Measurements from ENCODE around the gene SEC16A. TPM values are rescaled to one million over a fixed set of nuclear protein-coding genes. Genes with fewer than 3 reads are reported as not detected.
A peak's percentile ranks its signal among the peaks of the same experiment; 100 is the strongest.

SEC16A gene, protein sequence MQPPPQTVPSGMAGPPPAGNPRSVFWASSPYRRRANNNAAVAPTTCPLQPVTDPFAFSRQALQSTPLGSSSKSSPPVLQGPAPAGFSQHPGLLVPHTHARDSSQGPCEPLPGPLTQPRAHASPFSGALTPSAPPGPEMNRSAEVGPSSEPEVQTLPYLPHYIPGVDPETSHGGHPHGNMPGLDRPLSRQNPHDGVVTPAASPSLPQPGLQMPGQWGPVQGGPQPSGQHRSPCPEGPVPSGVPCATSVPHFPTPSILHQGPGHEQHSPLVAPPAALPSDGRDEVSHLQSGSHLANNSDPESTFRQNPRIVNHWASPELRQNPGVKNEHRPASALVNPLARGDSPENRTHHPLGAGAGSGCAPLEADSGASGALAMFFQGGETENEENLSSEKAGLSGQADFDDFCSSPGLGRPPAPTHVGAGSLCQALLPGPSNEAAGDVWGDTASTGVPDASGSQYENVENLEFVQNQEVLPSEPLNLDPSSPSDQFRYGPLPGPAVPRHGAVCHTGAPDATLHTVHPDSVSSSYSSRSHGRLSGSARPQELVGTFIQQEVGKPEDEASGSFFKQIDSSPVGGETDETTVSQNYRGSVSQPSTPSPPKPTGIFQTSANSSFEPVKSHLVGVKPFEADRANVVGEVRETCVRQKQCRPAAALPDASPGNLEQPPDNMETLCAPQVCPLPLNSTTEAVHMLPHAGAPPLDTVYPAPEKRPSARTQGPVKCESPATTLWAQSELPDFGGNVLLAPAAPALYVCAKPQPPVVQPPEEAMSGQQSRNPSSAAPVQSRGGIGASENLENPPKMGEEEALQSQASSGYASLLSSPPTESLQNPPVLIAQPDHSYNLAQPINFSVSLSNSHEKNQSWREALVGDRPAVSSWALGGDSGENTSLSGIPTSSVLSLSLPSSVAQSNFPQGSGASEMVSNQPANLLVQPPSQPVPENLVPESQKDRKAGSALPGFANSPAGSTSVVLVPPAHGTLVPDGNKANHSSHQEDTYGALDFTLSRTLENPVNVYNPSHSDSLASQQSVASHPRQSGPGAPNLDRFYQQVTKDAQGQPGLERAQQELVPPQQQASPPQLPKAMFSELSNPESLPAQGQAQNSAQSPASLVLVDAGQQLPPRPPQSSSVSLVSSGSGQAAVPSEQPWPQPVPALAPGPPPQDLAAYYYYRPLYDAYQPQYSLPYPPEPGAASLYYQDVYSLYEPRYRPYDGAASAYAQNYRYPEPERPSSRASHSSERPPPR (N-terminal part only)
- total RNA-seq, result 52.2 TPM

DNA sequence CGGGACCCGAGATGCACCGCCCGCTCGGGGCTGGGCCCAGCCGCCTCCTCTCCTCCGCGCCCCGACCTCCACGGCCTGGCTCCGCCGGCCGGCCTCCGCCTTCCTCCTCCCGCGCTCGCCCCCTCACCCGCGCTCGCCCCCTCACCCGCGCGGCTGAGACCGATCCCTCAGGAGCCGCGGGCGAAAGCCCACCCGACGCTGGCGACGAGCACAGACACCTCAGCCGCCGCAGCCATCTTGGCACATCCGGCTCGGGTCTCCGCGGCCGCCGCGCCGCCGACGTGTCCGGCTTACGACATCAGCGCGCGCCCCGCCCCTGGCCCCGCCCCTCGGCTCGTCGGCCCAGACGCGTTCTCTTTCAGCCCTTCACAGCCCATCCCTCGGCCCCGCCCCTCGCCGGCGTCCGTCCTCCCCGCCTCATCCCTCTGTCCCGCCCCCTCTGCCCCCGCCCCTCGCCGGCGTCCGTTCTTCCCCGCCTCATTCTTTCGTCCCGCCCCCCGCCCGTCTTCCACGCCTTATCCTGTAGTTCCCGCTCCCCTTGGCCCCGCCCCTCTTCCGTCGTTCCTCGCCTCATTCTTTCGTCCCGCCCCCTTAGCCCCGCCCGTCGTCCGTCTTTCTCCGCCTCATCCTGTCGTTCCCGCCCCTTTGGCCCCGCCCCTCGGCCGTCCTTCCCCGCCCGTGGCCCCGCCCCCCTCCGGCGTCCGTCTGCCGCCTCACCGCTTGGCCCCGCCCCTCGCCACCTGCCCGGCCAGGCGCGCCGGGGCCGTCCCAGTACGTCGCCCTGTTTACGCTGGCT is at the start of gene SEC16A:
Gene SEC16A, minus strand, starts transcription at position 248 of the 796 bp plus-strand sequence. CDS start 5,425 bp downstream, outside the sequence.
- DNase-seq (ENCODE audit: low spot score), result peak; percentile 100
- ATAC-seq, result peak; percentile 91
- intact Hi-C loops (cut with DNase I), result no loop called here

DNA sequence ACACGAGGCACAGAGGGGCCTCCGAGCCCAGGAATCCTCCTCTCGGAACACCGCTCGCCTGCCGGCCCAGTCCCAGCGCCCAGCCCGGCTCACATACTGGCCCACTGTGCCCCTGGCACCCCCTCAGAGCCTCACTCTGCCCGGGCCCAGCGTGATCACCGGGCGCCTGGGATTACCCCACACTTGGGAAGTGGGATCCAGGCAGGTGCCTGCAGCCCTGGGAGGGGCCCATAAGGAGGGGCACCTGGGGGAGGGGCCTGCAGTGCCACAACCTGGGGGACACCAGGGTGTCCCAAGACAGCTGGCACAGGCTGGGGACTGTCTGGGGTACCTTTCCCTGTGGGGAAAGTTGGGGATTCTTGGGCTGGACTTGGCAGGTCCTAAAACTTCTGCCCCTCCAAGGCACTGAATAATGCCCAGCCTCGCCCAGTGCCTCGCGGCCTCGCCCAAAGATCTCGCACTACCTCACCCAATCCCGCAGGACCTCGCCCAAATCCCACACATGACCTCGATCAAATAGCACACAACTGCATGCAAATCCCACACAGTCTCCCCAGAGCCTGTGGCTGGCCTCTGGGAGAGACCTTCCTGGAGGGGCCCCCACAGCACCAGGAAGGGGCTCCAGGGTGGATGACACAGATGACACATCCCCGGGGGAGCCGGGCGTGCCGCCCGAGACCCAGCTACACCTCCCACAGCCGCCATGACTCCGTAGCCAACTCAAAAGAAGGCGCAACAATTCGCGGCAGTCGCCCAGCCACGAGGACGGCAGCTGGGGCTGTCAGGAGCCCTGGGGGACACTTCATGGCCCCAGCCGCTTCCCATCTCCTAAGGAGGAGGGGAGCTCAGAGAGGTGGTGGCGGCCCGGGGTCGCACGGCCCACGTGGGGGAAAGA is 49.3 kb upstream of the SEC16A start:
- no peak for DNase-seq (ENCODE audit: low spot score)
- ATAC-seq, result no peak
- intact Hi-C loops (cut with DNase I), result no loop called here

DNA sequence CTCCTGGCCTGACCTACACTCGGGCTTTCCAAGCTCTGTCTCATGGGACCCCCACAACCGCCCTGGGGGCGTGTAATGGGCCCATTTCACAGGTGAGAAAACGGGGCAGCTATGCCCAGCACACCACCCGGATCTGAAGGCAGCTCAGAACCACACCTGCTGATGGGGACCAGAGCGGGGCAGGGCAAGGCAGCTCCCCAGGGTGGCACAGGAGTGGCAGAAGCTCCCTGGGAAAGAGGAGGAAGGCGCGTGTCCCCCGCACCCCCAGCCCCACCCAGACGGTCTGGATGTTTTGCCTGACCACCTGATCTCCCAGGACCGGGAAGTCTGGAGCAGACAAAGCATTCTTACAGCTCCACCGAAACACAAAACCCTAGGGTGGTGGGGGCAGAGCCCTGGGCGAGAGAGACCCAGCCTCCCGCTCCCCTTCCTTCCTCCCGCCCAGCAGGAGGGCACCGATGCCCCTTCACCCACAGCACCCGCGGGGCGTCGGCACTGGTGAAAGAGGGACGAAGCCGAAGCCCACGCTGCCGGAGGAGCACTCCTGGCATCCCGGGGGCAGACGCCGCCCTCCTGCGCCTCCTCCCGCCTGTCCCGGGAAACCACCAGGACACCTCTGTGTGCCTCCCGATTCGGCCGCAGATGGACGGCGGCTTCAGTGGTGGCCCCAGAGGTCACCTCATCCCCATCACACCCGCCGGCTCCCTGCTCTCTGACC is 48.5 kb upstream of the SEC16A start:
- ATAC-seq (no peak), DNase-seq (ENCODE audit: low spot score) (no peak)
- intact Hi-C loops (cut with DNase I), result no loop called here

DNA sequence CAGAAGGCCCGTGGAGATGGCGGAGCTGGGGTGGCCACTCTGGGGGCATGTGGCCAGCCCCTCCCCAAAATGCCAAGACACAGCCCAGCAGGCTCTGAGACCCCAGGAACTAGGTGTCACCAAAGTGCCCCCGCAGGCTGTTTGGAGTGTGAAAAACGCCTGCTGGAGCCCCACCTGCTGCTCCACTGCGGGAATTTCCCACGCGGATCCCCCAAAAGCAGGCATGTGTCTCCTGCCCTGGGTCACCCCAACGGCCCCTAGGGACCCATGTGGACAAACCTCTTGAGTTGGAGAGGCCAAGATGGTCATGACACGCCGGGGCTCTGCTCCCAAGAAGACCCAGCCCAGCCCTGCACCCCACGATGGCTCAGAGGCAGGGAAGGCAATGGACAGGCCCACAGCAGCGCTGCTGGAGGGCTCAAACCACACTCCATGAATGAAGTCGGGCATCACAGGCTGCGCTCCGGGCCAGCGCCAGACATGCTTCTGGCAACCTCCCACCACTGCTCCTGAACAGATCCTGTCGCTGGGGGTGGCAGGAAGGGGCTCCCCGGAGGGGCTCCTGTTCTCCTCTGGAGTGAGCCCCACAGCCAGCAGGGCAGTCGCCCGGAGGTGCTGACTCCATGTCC is 47.7 kb upstream of the SEC16A start:
- DNase-seq (ENCODE audit: low spot score), result no peak
- intact Hi-C loops (cut with DNase I), result no loop called here
- no peak for ATAC-seq

DNA sequence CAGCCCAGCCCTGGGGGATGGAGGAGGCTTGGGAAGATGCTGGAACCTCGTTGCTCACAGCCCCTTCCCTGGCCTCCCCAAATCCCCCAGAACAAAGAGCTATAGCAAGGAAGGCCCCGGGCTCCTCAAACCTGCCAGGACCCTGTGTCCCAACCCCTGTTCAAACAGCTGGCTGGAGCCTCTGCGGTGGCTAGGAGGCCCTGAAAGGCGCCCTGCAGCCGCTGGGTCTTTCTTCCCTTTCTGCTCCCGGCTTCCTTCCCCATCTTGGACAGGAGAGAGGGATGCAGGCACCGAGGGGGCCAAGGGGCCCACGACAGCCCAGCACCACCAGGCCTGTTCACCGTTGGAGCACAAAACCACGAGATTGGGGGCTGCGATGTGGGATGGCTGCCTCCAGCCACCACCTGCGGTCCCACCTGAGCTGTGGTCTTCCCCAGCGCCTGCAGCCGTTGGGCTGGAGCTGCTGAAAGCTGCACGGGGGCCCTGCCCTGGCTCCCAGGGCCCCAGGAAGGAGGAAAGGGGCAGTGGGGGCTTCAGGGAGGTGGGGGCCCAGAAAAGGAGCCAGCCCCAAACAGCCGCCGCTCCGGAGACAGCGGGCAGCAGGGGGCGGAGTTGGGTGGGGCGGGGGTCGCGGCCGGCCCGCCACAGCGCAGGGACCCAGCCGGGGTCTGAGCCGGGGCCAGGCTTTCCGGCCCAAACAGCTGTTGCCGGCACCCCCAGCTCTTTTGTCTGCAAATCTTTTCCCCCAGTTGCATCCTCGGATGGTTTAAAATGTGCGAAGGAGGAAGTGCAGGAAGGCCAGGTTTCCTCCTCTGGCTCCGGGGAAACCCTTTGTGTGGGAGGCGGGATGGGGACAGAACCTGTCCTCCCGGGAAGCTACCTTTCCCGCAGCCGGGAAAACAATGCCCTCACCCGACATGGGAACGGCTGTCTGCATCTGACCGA is 46.9 kb upstream of the SEC16A start:
- no peak for DNase-seq (ENCODE audit: low spot score)

DNA sequence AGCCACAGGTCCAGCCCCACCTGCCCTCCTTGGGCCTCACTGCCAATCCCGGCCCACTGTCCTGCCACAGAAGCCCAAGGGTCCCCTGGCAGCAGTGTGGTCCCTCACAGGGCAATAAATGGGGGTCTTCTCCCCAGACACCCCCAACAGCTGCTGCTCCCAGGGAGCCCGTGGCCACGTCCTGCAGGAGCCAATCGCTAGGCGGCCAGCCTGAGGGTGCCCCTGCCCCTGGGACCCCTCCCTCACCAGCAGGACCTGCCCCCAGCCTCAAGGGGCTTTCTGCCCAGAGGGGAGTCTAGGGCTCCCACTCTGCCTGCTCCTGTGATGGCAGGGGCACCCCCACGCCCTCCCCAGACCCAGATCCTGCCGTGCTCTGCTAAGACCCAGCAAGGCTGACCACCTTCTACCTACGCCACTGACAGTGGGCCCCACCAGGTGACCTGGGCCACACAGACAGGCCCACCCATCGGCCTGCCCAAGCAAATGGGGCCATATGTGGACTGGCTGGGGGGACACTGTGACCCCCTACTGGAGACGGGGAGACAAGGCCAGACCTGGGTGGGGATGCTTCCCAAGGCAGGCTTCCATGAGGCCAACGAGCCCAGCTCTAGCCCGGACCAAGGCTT is 46.0 kb upstream of the SEC16A start:
- DNase-seq (ENCODE audit: low spot score), result no peak
- intact Hi-C loops (cut with DNase I), result no loop called here
- ATAC-seq, result no peak

More for the DNA sequence above, 46.9 kb upstream of the SEC16A start:
- ATAC-seq, result no peak
- intact Hi-C loops (cut with DNase I), result no loop called here

DNA sequence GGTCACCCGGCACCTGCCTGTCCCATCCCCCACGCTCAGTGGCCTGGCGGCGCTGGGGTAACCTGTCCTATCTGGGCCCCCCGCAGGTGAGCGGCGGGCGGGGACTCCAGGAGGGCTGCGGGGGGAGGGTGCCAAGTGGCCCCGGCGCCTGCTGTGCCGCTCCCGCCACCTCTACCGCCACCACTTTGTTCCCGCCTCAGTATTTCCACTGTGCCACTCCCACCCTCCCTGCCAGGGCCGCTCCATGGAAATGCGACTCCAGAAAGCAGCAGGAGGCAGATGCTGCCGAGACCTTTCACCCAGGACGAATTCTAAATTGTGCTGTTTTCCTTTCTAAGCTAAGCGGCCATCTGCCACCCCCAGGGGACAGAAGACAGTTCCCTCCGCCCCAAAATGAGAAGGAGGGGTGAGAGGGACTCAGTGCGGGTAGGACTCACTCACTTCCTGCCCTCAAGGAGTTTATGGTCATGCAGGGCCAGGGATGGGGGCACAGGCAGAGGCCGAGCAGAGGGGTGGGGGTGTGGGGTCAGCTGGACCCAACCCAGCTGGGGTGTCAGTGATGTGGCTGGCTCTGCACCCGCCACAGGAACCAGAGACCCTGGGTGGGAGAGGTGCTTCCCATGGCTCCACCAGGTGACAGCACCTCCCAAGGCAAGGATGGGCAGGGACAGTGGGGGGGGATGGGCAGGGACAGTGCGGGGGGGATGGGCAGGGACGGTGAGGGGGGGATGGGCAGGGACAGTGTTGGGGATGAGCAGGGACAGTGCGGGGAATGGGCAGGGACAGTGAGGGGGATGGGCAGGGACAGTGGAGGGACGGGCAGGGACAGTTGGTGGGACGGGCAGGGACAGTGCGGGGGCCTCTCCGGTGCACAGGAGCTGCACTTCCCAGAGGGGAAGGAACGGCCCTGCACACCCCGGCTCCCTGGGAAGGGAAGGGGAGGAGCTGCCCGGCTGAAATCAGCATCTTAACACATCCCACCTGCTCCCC is 45.2 kb upstream of the SEC16A start:
- intact Hi-C loops (cut with DNase I), result no loop called here
- ATAC-seq, result no peak
- no peak for DNase-seq (ENCODE audit: low spot score)

DNA sequence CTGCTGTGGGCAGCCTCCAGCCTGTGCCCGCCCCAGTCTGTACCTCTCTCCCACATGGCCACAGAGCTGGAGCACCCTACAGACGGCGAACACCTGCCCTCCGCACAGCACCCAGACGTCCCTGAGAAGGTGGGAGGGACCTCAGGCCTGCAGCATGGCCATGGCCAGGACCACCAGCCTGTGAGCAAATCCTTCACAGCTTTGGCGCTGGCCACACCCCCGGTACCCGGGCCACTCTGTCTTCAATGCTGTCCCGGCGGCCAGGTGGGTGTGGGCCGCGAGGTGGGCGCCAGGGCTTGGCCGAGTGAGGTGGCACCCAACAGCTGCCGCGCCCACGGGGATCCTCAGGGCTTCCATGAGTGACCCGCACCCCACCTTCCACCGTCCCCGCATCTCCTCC is 44.3 kb upstream of the SEC16A start:
- DNase-seq (ENCODE audit: low spot score), result no peak
- no peak for ATAC-seq
- intact Hi-C loops (cut with DNase I), result no loop called here

DNA sequence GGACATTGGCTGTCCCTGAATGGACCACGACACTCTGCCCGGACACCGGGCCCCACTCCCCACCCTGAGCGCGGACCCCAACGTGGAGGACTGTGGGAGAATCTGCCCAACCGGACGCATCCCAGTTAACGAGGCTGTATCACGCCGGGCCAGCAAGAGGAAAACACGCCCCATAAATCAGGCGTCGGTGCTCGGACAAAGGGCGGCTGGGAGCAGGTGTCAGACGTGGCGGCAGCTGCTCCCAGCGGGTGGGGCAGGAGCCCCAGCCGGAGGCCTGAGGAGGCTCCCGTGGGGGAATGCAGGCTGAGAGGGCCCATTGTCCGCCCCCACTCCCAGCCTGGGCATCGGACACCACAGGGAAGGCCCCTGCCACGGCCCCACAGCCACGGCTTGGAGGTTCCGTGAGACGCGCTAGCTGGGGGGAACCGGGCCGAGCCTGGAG is 43.8 kb upstream of the SEC16A start:
- DNase-seq (ENCODE audit: low spot score) (no peak), ATAC-seq (peak; percentile 47)
- intact Hi-C loops (cut with DNase I), result no loop called here

DNA sequence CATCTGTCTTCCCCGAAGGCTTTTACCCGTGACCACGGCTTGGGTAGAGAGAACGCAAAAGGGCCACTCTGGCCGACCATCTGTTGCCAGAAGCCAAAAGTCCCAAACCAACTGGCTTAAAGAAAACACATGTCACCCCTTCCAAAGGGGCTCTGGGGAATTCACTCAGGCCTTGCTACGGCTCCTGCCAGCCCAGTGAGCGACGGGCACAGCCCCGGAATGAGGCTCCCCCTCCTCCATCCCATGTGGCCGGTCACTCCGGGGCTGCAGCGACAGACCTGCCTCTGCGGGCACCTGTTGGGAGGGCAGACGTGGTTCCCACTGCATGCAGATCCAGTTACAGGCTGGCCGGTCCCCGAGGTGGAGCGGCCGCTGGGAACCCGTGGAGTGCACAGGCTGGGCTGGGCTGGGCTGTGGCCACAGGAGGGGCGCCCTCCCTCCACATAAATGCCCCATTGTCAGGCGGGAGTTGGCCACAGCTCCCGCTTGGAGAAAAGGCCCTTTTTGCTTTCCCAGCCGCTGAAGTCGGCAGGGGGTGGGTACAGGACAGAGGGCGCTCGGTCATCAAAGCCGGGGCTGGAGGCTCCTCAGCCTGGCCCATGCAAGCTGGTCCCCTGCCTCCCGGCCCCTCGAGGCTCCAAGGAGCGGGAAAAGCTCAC is 43.1 kb upstream of the SEC16A start:
- ATAC-seq (peak; percentile 69), DNase-seq (ENCODE audit: low spot score) (no peak)
- intact Hi-C loops (cut with DNase I), result no loop called here

DNA sequence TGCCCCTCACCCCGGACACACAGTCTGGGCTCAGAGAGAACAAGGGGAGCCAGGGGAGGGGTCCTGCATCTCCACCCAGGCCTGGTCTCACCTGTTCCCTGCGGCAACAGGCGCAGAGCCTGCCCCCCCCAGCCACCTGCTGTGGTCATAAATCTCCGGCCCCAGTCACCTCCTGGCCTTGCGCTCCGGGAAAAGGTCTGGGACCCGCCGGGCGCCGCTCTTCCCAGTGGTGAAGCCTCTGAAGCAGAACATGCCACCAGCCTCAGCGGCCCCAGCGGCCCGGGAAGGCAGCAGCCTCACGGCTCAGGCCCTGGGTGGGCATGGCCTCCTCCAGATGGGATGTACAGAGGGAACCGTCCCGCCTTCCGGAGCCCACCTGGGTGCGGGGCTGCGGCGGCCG is 42.4 kb upstream of the SEC16A start:
- ATAC-seq (no peak), DNase-seq (ENCODE audit: low spot score) (no peak)
- intact Hi-C loops (cut with DNase I), result no loop called here

DNA sequence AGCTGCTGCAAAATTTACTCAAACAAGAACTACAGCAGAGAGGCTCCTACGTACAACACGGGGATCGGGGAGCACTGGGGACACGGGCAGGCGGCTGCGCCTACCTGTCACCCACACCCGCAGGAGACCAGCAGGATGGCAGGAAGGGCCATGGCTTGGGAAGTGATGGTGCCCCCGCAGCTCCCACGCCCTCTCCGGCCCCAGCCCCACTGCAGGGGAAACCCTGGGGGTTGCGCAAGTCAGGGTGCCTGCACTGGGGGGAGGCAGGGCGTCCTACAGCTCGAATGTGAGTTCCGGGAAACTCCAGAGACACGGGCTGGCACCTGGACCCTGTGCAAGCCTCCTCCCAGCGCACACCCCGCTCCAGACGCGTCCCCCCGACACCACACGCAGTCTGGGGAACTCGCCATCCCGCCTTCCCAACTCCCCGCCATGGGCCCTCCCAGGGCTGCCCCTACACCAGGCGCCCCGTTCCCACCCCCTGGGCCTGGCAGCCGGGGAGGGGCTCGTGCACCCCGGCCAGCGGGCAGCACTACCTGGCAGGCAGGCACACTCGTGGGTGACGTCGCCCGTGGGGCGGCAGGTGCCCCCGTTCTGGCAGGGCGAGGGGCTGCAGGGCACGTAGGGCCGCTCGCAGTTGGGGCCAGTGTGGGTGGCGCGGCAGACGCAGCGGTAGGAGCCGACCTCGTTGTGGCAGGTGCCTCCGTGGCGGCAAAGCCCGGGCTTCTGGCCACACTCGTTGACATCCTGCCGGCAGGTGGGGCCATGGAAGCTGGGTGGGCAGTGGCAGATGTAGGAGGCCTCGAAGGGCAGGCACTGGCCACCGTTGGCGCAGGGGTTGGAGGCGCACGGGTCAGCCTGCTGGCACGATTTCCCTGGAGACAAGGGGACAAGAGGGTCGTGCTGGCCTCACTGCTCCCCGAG is 39.7 kb upstream of the SEC16A start:
- DNase-seq (ENCODE audit: low spot score), result no peak
- intact Hi-C loops (cut with DNase I), result no loop called here
- no peak for ATAC-seq
